ENCODE data around the gene PPM1F. TPM values are rescaled to one million over a fixed set of nuclear protein-coding genes. Genes with fewer than 3 reads are reported as not detected.
A peak's percentile ranks its signal among the peaks of the same experiment; 100 is the strongest.

PPM1F gene, protein sequence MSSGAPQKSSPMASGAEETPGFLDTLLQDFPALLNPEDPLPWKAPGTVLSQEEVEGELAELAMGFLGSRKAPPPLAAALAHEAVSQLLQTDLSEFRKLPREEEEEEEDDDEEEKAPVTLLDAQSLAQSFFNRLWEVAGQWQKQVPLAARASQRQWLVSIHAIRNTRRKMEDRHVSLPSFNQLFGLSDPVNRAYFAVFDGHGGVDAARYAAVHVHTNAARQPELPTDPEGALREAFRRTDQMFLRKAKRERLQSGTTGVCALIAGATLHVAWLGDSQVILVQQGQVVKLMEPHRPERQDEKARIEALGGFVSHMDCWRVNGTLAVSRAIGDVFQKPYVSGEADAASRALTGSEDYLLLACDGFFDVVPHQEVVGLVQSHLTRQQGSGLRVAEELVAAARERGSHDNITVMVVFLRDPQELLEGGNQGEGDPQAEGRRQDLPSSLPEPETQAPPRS
- total RNA-seq (2014; rRNA removed; shearing (Covaris generic)): 19.7 and 34.8 TPM in 2 replicates

- DNase-seq: peak; percentile 99
- peaks cover 8% of the 10 kb centered on the region for H3K27me3 ChIP-seq (ENCODE audit: control insufficient read depth, insufficient read depth, low read length)
- H3K36me3 ChIP-seq (replicated peaks; ENCODE audit: control insufficient read depth, insufficient read depth, low read length): no peaks in the 10 kb centered on the region
- H3K4me3 ChIP-seq (ENCODE audit: insufficient read depth, low read depth, low read length): peak within 1 kb of the TSS; percentile 73
Measured at GRCh38 chr22:21952586-21953571, at the start of gene PPM1F. Gene PPM1F, minus strand, starts transcription at chr22:21952848. Its CDS starts 6,800 bp downstream, at chr22:21946048.

DNA sequence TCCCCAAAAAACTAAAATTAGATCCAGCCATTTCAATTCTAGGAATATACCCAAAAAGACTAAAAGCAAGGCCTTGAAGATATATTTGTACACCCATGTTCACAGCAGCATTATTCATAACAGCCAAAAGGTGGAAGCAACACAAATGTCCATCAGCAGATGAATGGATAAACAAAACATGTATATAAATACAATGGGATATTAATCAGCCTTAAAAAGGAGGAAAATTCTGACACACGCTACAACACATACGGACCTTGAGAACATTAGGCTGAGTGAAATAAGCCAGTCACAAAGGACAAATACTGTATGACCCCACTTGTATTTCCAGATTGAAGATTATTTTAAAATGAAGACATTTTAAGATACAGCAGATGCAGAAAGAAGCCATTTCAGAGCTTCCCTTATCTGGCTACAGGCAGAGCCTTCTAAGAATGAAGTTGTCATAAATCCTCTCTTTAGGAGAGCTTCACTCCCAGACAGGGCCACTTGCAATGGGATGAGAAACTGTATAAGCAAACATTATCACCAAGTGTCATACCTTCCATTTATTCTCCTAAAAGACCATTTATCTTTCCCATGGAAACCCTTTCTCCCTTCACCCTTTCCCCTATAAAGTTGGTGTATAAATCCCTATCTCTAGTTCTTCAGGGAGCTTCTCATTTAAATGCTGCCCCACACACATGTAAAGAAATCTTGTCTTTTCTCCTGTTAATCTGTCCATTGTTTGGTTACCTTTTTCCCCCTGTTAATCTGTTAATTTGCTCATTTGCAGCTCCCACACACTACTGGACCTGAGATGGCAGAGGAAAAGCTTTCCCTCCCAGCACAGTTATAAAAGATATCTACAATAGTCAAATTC lies 49.2 kb upstream of the PPM1F start:
- DNase-seq: peak; percentile 4
- Histone ChIP-seq H3K36me3 (replicated peaks; ENCODE audit: control insufficient read depth, insufficient read depth, low read length) (no peaks in the 10 kb centered on the region), H3K4me3 (ENCODE audit: insufficient read depth, low read depth, low read length) (no peak overlapping the region), H3K27me3 (ENCODE audit: control insufficient read depth, insufficient read depth, low read length) (peaks cover 83% of the 10 kb centered on the region)

DNA sequence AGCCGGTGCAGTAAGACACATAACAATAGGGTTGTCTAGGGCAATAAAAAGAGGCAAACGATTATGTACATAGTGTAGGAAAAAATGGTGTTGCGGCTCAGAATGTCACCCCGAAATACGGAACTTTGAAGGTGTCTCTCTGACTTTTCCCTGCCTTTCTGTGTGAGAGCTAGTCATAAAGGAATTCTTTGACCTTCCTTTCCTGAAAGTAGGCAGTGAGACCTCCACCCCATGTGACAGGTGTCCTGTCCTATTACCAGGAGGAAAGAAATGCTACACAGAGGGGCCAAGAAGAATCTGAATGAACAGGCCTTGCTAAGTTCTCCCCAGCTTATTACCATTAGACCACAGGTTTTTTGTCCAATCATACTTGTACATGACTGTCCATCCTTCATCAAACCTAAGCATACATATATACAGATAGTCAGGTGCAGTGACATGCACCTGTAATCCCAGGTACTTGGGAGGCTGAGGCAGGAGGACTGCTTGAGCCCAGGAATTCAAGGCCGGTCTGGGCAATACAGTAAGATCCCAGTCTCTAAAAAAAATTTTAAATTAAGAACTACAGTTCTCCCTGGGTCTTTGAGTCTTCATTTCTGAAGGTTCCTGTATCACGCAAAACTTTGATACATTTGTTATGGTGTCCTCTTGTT lies 46.1 kb upstream of the PPM1F start:
- H3K27me3 ChIP-seq (ENCODE audit: control insufficient read depth, insufficient read depth, low read length): peaks cover 90% of the 10 kb centered on the region

GRCh38 chr22:21996175-21996720 lies 43.6 kb upstream of the PPM1F start:
- H3K36me3 ChIP-seq (replicated peaks; ENCODE audit: control insufficient read depth, insufficient read depth, low read length): no peaks in the 10 kb centered on the region
- peaks cover 93% of the 10 kb centered on the region for H3K27me3 ChIP-seq (ENCODE audit: control insufficient read depth, insufficient read depth, low read length)
- H3K4me3 ChIP-seq (ENCODE audit: insufficient read depth, low read depth, low read length): no peak overlapping the region
- no peak for DNase-seq

More for the DNA sequence above, 46.1 kb upstream of the PPM1F start:
- Histone ChIP-seq H3K4me3 (ENCODE audit: insufficient read depth, low read depth, low read length) (no peak overlapping the region), H3K36me3 (replicated peaks; ENCODE audit: control insufficient read depth, insufficient read depth, low read length) (no peaks in the 10 kb centered on the region)
- no peak for DNase-seq

- DNase-seq: peak; percentile 6
- Histone ChIP-seq H3K27me3 (ENCODE audit: control insufficient read depth, insufficient read depth, low read length) (peaks cover 93% of the 10 kb centered on the region), H3K36me3 (replicated peaks; ENCODE audit: control insufficient read depth, insufficient read depth, low read length) (no peaks in the 10 kb centered on the region), H3K4me3 (ENCODE audit: insufficient read depth, low read depth, low read length) (no peak overlapping the region)
Measured at GRCh38 chr22:21995660-21996059, 43.0 kb upstream of the PPM1F start.

GRCh38 chr22:21994881-21995444 lies 42.3 kb upstream of the PPM1F start:
- no peaks in the 10 kb centered on the region for H3K36me3 ChIP-seq (replicated peaks; ENCODE audit: control insufficient read depth, insufficient read depth, low read length)
- H3K27me3 ChIP-seq (ENCODE audit: control insufficient read depth, insufficient read depth, low read length): peaks cover 94% of the 10 kb centered on the region
- H3K4me3 ChIP-seq (ENCODE audit: insufficient read depth, low read depth, low read length): no peak overlapping the region
- DNase-seq: peak; percentile 6

DNA sequence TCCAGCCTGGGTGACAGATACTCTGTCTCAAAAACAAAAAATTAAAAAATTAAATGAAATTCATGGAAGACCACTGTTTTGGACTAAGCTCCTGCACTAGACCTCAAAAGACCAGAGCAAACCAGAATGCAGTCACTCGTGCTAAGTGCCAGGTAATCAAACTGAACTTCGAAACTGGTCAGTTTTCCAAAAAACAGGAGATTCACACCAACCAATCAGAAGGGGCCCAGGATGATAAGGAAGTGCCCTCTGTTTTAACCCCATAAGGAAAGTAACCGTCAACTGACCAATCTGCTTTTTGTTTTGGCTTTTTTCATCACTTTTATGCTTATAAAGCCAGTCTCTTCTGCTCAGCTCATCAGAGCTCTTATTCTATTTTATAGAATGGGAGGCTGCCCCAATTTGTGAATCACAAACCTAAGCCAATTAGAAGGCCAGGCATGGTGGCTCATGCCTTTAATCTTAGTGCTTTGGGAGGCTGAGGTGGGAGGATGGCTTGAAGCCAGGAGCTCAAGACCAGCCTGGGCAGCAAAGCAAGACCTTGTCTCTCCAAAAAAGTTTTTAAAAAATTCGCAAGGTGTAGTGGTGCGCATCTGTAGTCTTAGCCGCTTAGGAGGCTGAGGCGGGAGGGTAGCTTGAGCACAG lies 40.1 kb upstream of the PPM1F start:
- H3K27me3 ChIP-seq (ENCODE audit: control insufficient read depth, insufficient read depth, low read length): peaks cover 95% of the 10 kb centered on the region
- no peak overlapping the region for H3K4me3 ChIP-seq (ENCODE audit: insufficient read depth, low read depth, low read length)
- H3K36me3 ChIP-seq (replicated peaks; ENCODE audit: control insufficient read depth, insufficient read depth, low read length): no peaks in the 10 kb centered on the region
- peak; percentile 12 for DNase-seq

- H3K36me3 ChIP-seq (replicated peaks; ENCODE audit: control insufficient read depth, insufficient read depth, low read length): no peaks in the 10 kb centered on the region
- H3K4me3 ChIP-seq (ENCODE audit: insufficient read depth, low read depth, low read length): no peak overlapping the region
- peak; percentile 11 for DNase-seq
- peaks cover 93% of the 10 kb centered on the region for H3K27me3 ChIP-seq (ENCODE audit: control insufficient read depth, insufficient read depth, low read length)
Measured at GRCh38 chr22:21991774-21992173, 39.1 kb upstream of the PPM1F start.

DNA sequence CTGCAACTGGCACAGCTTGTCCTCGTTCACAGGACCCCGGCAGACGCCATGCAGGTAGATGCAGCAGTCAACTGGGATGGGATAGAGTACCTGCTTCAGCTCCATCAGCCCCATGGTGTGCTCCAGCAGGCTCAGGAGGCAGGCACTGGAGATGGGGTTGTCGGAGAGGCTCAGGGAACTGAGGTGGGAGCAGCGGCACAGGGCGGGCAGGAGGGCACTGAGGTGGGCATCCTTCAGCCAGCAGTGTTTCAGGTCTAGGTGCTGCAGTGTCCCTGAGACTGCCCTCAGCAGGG lies 38.6 kb upstream of the PPM1F start:
- peak; percentile 19 for DNase-seq
- H3K27me3 ChIP-seq (ENCODE audit: control insufficient read depth, insufficient read depth, low read length): peaks cover 92% of the 10 kb centered on the region
- H3K4me3 ChIP-seq (ENCODE audit: insufficient read depth, low read depth, low read length): no peak overlapping the region
- H3K36me3 ChIP-seq (replicated peaks; ENCODE audit: control insufficient read depth, insufficient read depth, low read length): no peaks in the 10 kb centered on the region

- no peak overlapping the region for H3K4me3 ChIP-seq (ENCODE audit: insufficient read depth, low read depth, low read length)
- no peaks in the 10 kb centered on the region for H3K36me3 ChIP-seq (replicated peaks; ENCODE audit: control insufficient read depth, insufficient read depth, low read length)
- peaks cover 87% of the 10 kb centered on the region for H3K27me3 ChIP-seq (ENCODE audit: control insufficient read depth, insufficient read depth, low read length)
- DNase-seq: peak; percentile 73
Measured at GRCh38 chr22:21990445-21991303, 38.0 kb upstream of the PPM1F start.

DNA sequence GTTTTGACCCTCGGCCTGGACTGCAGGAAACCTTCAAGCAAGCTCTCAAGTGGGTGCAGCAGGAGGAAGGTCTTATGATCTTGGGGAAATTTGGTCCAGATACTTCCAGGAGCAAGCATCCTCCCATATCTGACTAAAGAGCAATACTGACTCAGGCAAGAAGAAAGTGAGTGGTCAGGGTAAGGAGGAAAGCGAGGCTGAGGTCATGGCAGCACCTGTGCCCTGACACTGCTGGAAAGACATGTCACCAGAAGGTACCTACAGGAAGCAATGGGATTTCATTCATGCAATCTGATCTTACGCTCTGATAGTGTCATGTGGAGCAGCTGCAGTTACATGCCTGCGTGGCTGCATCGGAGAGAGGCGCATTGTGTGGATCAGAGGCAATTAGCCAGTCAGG lies 36.4 kb upstream of the PPM1F start:
- Histone ChIP-seq H3K36me3 (replicated peaks; ENCODE audit: control insufficient read depth, insufficient read depth, low read length) (no peaks in the 10 kb centered on the region), H3K4me3 (ENCODE audit: insufficient read depth, low read depth, low read length) (no peak overlapping the region), H3K27me3 (ENCODE audit: control insufficient read depth, insufficient read depth, low read length) (peaks cover 76% of the 10 kb centered on the region)
- DNase-seq: no peak

- Histone ChIP-seq H3K36me3 (replicated peaks; ENCODE audit: control insufficient read depth, insufficient read depth, low read length) (no peaks in the 10 kb centered on the region), H3K27me3 (ENCODE audit: control insufficient read depth, insufficient read depth, low read length) (peaks cover 37% of the 10 kb centered on the region), H3K4me3 (ENCODE audit: insufficient read depth, low read depth, low read length) (no peak overlapping the region)
- DNase-seq: no peak
Measured at GRCh38 chr22:21985214-21985613, 32.6 kb upstream of the PPM1F start.
